ENCODE results near the gene NPHP1.
"Not testable (repeated sequence)": the region's sequence is repeated elsewhere in the genome, so short reads cannot be mapped to it uniquely, and the experiment has no call there.

Gene NPHP1

DNA sequence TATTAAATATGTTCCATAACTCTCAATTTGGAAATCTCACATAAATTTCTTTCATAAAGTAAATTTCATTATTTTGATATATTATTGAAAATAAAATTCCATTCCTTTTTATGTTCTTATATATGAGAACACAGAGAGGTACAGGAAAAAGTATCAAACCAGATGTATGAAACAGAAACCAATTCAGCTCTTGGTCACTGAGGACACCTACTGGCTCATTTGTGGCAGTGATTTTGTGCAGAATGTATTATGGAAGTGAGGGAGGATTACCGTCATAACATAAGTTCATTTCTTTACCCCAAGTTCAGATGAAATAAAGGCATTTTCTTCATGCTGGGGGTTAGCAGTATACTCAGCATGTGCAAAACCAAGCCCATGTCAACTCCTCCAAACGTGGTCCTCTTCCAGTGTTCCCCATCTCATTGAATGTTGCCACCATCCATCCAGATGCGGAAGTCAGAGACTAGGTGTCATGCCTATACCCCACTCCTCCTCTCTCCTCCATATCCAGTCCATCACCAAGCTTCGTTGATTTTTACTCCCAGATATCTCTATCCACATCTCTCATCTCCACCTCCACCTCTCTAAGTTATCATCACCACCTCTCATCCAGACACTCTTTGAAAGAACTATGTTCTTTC, 47.5 kb downstream of the NPHP1 start:
- H3K27ac ChIP-seq (ENCODE audit: insufficient read depth, low read length, poor library complexity, severe bottlenecking) = no peak overlapping the region

DNA sequence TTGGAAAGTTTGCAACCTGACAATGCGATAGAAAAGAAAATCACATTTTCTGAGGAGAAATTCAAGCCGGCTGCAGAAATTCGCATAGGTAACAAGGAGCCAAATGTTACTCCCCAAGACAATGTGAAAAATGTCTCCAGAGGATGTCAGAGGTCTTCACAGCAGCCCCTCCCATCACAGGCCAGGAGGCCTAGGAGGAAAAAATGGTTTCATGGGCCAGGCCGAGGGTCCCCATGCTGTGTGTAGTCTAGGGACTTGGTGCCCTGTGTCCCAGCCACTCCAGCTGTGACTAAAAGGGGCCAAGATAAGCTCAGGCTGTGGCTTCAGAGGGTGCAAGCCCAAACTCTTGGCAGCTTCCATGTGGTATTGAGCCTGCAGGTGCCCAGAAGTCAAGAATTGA, 50.0 kb downstream of the NPHP1 start:
- H3K4me3 ChIP-seq (ENCODE audit: insufficient read depth, low read depth, low read length, poor library complexity, severe bottlenecking); H3K9me3 ChIP-seq (ENCODE audit: control insufficient read depth, low read length); DNase-seq; H3K27me3 ChIP-seq (replicated peaks; ENCODE audit: control insufficient read depth, insufficient read depth, low read length, poor library complexity, severe bottlenecking); H3K27ac ChIP-seq (ENCODE audit: insufficient read depth, low read length, poor library complexity, severe bottlenecking); H3K4me1 ChIP-seq (ENCODE audit: control insufficient read depth, insufficient read depth, low read length, poor library complexity, severe bottlenecking); H3K36me3 ChIP-seq (ENCODE audit: control insufficient read depth, insufficient read depth, low read length): not testable (repeated sequence)

More for the DNA sequence above, 47.5 kb downstream of the NPHP1 start:
- H3K27me3 ChIP-seq (replicated peaks; ENCODE audit: control insufficient read depth, insufficient read depth, low read length, poor library complexity, severe bottlenecking) = no peaks in the 10 kb centered on the region
- no peaks in the 10 kb centered on the region for H3K4me1 ChIP-seq (ENCODE audit: control insufficient read depth, insufficient read depth, low read length, poor library complexity, severe bottlenecking)
- DNase-seq = no peak
- H3K9me3 ChIP-seq (ENCODE audit: control insufficient read depth, low read length) = no peaks in the 10 kb centered on the region
- H3K4me3 ChIP-seq (ENCODE audit: insufficient read depth, low read depth, low read length, poor library complexity, severe bottlenecking) = no peak overlapping the region
- H3K36me3 ChIP-seq (ENCODE audit: control insufficient read depth, insufficient read depth, low read length) = no peaks in the 10 kb centered on the region

DNA sequence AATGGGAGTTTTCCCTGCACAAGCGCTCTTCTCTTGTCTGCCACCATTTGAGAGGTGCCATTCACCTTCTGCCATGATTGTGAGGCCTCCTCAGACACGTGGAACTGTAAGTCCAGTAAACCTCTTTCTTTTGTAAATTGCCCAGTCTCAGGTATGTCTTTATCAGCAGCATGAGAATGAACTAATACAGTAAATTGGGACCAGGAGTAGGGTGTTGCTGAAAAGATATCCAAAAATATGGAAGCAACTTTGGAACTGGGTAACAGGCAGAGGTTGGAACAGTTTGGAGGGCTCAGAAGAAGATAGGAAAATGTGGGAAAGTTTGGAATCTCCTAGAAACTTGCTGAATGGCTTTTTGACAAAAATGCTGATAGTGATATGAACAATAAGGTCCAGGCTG, 50.6 kb downstream of the NPHP1 start:
- DNase-seq; H3K27ac ChIP-seq (ENCODE audit: insufficient read depth, low read length, poor library complexity, severe bottlenecking); H3K27me3 ChIP-seq (replicated peaks; ENCODE audit: control insufficient read depth, insufficient read depth, low read length, poor library complexity, severe bottlenecking): not testable (repeated sequence)

DNA sequence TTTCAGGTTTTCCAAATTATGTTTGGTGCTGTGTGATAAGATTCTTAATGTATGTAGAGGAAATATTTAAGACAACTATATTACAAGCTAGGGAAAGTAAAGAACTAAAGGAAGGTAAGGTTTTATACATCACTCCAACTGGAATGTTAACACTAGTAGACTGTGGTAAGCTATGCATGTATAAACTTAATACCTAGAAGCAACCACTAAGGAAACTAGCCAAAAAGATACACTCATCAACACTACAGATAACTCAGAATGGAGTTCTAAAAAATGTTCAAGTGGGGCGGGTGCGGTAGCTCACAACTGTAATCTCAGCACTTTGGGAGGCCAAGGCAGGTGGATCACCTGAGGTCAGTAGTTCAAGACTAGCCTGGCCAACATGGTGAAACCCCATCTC, 51.4 kb downstream of the NPHP1 start:
- H3K36me3 ChIP-seq (ENCODE audit: control insufficient read depth, insufficient read depth, low read length) = no peaks in the 10 kb centered on the region
- H3K4me3 ChIP-seq (ENCODE audit: insufficient read depth, low read depth, low read length, poor library complexity, severe bottlenecking) = no peak overlapping the region
- H3K9me3 ChIP-seq (ENCODE audit: control insufficient read depth, low read length) = no peaks in the 10 kb centered on the region
- DNase-seq = no peak
- no peaks in the 10 kb centered on the region for H3K4me1 ChIP-seq (ENCODE audit: control insufficient read depth, insufficient read depth, low read length, poor library complexity, severe bottlenecking)
- no peak overlapping the region for H3K27ac ChIP-seq (ENCODE audit: insufficient read depth, low read length, poor library complexity, severe bottlenecking)
- no peaks in the 10 kb centered on the region for H3K27me3 ChIP-seq (replicated peaks; ENCODE audit: control insufficient read depth, insufficient read depth, low read length, poor library complexity, severe bottlenecking)

More for the DNA sequence above, 50.6 kb downstream of the NPHP1 start:
- H3K4me1 ChIP-seq (ENCODE audit: control insufficient read depth, insufficient read depth, low read length, poor library complexity, severe bottlenecking); H3K36me3 ChIP-seq (ENCODE audit: control insufficient read depth, insufficient read depth, low read length); H3K4me3 ChIP-seq (ENCODE audit: insufficient read depth, low read depth, low read length, poor library complexity, severe bottlenecking); H3K9me3 ChIP-seq (ENCODE audit: control insufficient read depth, low read length): not testable (repeated sequence)

DNA sequence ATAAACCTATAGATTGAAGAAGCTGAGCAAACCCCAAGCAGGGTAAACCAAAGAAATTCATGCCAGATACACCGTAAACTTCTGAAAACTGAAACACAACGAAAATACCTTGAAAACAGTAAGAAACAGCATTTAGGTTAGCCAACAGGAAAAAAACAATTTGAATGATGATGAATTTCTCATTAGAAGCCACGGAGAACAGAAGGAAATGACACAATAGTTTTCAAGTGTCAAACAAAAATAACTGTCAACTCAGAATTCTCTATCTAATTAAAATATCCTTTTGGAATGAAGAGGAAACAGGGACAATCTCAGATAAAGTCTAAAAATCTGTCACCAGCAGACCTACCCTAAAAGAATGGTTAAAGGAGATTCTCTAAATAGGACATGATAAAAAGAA, 51.9 kb downstream of the NPHP1 start:
- Histone ChIP-seq H3K4me3 (ENCODE audit: insufficient read depth, low read depth, low read length, poor library complexity, severe bottlenecking) (no peak overlapping the region), H3K27me3 (replicated peaks; ENCODE audit: control insufficient read depth, insufficient read depth, low read length, poor library complexity, severe bottlenecking) (no peaks in the 10 kb centered on the region), H3K4me1 (ENCODE audit: control insufficient read depth, insufficient read depth, low read length, poor library complexity, severe bottlenecking) (no peaks in the 10 kb centered on the region), H3K36me3 (ENCODE audit: control insufficient read depth, insufficient read depth, low read length) (no peaks in the 10 kb centered on the region), H3K9me3 (ENCODE audit: control insufficient read depth, low read length) (no peaks in the 10 kb centered on the region), H3K27ac (ENCODE audit: insufficient read depth, low read length, poor library complexity, severe bottlenecking) (no peak overlapping the region)
- no peak for DNase-seq

DNA sequence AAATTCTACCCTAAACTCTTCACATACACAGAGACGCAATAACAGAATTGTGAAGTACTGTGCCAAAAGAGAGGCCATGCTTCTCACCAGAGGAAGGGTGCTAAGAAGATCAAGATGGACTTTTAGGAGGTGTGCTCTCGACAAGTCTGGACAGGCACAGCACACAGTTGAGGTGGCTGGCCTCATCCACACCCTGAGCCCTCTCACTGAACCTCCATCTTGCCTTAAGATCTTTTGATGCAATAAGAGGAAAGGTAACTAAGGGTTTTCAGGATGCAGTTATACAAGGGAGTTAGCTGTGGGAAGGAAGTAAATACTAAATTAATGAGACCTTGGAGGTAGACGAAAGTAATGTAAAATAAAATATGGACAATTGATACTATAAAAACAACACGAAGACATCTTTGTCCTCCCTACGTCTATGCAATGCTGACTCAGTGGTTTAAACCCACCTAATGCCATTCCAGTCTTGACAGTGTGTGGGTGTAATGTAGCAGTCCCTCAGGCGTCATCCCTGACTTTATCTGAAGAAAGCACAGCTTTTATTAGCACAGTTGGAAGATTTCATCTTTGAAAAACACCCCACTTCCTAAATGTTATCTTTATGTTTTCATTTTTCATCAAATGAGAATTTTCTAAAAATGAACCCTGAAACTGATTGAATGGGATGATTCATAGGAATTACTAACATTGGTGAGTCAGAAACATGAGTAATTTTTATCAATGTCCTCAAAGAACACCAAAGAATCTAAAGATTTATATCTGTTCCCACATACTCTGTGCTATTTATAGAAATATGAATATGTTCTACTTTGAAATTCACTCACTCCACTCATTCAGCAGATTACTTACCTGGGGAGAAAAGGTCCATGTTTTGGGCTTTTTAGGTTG, 55.2 kb downstream of the NPHP1 start:
- DNase-seq = no peak
- no peak overlapping the region for H3K27ac ChIP-seq (ENCODE audit: insufficient read depth, low read length, poor library complexity, severe bottlenecking)
- no peaks in the 10 kb centered on the region for H3K4me1 ChIP-seq (ENCODE audit: control insufficient read depth, insufficient read depth, low read length, poor library complexity, severe bottlenecking)
- H3K9me3 ChIP-seq (ENCODE audit: control insufficient read depth, low read length) = no peaks in the 10 kb centered on the region
- no peaks in the 10 kb centered on the region for H3K27me3 ChIP-seq (replicated peaks; ENCODE audit: control insufficient read depth, insufficient read depth, low read length, poor library complexity, severe bottlenecking)
- H3K36me3 ChIP-seq (ENCODE audit: control insufficient read depth, insufficient read depth, low read length) = no peaks in the 10 kb centered on the region
- H3K4me3 ChIP-seq (ENCODE audit: insufficient read depth, low read depth, low read length, poor library complexity, severe bottlenecking) = no peak overlapping the region

DNA sequence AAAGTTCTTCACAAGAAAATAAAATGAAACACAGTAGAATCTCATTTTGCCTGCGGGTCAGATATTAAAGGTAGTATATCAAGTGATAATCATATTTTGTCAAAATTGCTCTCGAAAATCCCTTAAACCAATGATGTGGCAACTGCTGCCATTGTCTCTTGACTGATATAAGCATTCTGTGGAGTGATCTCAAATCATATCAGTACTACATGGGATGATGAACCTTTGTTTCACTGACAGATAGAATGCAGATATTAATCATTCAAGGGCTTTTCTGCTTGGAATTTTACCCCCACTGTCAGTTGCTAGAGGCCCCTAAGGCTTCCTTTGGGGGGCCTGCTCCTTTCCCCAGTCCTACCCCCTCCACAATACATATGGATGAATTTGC, 57.9 kb downstream of the NPHP1 start:
- no peak for DNase-seq
- Histone ChIP-seq H3K27ac (ENCODE audit: insufficient read depth, low read length, poor library complexity, severe bottlenecking) (no peak overlapping the region), H3K4me3 (ENCODE audit: insufficient read depth, low read depth, low read length, poor library complexity, severe bottlenecking) (no peak overlapping the region), H3K4me1 (ENCODE audit: control insufficient read depth, insufficient read depth, low read length, poor library complexity, severe bottlenecking) (no peaks in the 10 kb centered on the region), H3K9me3 (ENCODE audit: control insufficient read depth, low read length) (no peaks in the 10 kb centered on the region), H3K27me3 (replicated peaks; ENCODE audit: control insufficient read depth, insufficient read depth, low read length, poor library complexity, severe bottlenecking) (no peaks in the 10 kb centered on the region), H3K36me3 (ENCODE audit: control insufficient read depth, insufficient read depth, low read length) (no peaks in the 10 kb centered on the region)

DNA sequence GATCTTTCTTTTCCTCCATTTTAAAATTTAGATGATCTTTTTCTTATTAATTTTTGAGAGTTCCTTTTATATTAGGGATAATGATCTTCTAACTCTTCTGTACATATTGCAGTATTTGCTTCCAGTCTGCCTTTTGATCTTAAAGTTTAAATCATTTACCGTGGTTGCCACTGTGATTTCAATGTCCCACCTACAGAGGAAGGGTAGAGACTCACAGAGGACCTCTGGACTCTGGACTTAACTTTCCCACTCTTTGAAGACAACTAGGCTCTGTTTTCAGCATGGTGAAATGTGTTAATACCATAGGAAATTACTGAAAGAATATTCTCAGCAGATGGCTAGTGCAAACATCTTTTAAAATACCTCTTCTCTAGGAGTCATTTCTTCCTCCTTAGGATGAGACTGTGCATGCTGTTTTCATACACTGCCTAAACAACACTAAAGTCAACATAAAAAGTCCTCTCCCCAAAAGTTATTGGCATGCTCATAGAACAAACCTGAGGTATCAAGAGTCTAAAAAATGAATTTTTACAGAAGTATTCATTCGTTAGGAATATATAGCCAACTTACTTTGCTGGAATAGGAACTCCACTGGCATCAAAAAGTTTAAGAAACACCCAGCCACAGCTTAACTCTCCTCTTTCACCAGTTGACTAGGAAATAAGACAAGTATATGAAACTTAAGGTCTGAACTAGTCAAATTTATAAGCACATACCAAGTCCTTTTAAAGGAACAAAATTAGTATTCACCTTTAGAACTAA, 58.4 kb downstream of the NPHP1 start:
- Histone ChIP-seq H3K4me1 (ENCODE audit: control insufficient read depth, insufficient read depth, low read length, poor library complexity, severe bottlenecking) (no peaks in the 10 kb centered on the region), H3K36me3 (ENCODE audit: control insufficient read depth, insufficient read depth, low read length) (no peaks in the 10 kb centered on the region), H3K27me3 (replicated peaks; ENCODE audit: control insufficient read depth, insufficient read depth, low read length, poor library complexity, severe bottlenecking) (no peaks in the 10 kb centered on the region), H3K9me3 (ENCODE audit: control insufficient read depth, low read length) (no peaks in the 10 kb centered on the region), H3K27ac (ENCODE audit: insufficient read depth, low read length, poor library complexity, severe bottlenecking) (no peak overlapping the region), H3K4me3 (ENCODE audit: insufficient read depth, low read depth, low read length, poor library complexity, severe bottlenecking) (no peak overlapping the region)
- DNase-seq = no peak

DNA sequence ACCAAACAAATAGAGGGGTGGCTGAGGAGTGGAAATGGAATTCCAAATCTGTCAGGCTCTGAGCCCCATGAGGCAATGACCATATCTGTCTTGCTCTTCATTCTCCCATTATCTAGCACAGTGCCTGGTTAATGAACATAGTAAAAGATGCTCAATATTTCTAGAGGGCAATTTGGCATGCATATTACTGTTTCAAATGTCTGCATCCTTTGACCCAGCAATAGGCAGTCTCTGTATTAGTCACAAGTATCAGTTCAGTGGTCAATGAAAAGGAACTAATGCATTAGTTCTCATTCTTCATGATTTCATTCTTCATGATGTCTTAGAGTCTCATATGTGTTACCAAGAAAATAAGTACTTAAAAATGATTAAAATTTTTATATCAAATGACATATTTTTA, 60.8 kb downstream of the NPHP1 start:
- Histone ChIP-seq H3K36me3 (ENCODE audit: control insufficient read depth, insufficient read depth, low read length) (no peaks in the 10 kb centered on the region), H3K9me3 (ENCODE audit: control insufficient read depth, low read length) (no peaks in the 10 kb centered on the region), H3K27me3 (replicated peaks; ENCODE audit: control insufficient read depth, insufficient read depth, low read length, poor library complexity, severe bottlenecking) (no peaks in the 10 kb centered on the region), H3K4me1 (ENCODE audit: control insufficient read depth, insufficient read depth, low read length, poor library complexity, severe bottlenecking) (no peaks in the 10 kb centered on the region), H3K27ac (ENCODE audit: insufficient read depth, low read length, poor library complexity, severe bottlenecking) (no peak overlapping the region), H3K4me3 (ENCODE audit: insufficient read depth, low read depth, low read length, poor library complexity, severe bottlenecking) (no peak overlapping the region)
- no peak for DNase-seq

DNA sequence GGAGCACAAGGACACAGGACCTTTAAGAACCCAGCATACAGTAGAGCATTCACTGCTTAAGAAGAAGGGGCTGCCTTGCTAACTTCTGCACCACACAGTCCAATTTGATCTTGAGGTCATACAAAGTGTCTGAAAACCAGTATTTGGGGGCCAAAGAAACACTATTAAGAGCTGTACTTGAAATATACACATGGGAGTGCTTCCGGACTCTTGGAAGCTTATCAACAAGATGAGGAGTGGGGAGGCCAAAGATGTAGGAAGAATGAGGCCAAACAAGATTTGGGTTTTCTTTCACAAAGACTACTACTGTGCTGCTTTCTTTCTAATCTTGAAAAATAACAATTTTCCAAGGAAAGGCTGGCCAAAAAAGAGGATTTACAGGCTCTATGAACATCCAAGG, 64.4 kb downstream of the NPHP1 start:
- Histone ChIP-seq H3K4me1 (ENCODE audit: control insufficient read depth, insufficient read depth, low read length, poor library complexity, severe bottlenecking) (no peaks in the 10 kb centered on the region), H3K36me3 (ENCODE audit: control insufficient read depth, insufficient read depth, low read length) (no peaks in the 10 kb centered on the region)
- no peak for DNase-seq

More for the DNA sequence above, 64.4 kb downstream of the NPHP1 start:
- Histone ChIP-seq H3K4me3 (ENCODE audit: insufficient read depth, low read depth, low read length, poor library complexity, severe bottlenecking) (no peak overlapping the region), H3K27me3 (replicated peaks; ENCODE audit: control insufficient read depth, insufficient read depth, low read length, poor library complexity, severe bottlenecking) (no peaks in the 10 kb centered on the region), H3K9me3 (ENCODE audit: control insufficient read depth, low read length) (no peaks in the 10 kb centered on the region), H3K27ac (ENCODE audit: insufficient read depth, low read length, poor library complexity, severe bottlenecking) (no peak overlapping the region)
